CD4-positive, alpha-beta T cell treated with Interleukin-6 for 4 hours (primary cell): ENCODE data around the gene ZFHX2.
A peak's percentile ranks its signal among the peaks of the same experiment; 100 is the strongest.
"Not testable (repeated sequence)": the region's sequence is repeated elsewhere in the genome, so short reads cannot be mapped to it uniquely, and the experiment has no call there.

Experiments used
- DNase-seq: peaks from one replicate; pipeline ENCODE4 v3.0.0-alpha.2; 2020; ENCODE audit warnings: mixed read lengths

The ZFHX2 gene

DNA sequence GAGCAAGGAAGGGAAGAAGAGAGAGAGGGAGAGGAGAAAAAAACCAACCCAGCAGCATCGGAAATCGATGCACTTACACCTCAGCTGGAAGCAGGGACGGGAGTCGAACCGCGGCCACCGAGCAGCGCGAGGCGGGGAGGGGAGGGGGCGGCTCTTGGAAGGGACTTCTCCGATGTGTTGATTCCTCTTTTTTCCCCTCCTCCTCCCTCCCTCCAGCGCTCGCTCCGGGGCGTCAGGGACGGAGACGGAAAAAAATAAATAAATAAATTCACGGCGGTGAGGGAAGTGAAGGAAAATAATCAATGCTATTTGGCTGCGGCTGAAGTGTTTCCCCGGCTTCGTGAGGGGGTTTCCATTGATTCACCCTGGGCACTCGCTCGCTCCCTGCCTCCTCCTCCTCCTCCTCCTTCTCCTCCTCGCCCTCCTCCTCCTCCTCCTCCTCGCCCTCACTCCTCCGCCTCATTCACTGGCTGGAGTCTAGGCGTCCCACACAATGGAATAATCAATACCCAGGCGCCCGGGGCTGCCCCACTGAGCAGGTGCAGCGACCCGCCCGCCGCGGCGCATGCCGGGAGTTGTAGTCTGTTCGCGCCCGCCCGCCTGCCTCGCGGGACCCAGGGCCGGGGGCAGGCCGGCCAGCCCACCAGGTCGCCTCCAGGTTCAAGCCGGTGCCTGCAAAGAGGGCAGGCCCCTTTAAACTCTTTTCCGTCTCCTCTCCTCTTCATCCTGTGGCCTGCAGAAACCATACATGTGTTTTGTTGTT lies at the start of gene ZFHX2:
ZFHX2 (minus strand) TSS at position 500 of the 763 bp plus-strand sequence. CDS start 16,440 bp downstream, outside the sequence.
- DNase-seq: peak; percentile 81

DNA sequence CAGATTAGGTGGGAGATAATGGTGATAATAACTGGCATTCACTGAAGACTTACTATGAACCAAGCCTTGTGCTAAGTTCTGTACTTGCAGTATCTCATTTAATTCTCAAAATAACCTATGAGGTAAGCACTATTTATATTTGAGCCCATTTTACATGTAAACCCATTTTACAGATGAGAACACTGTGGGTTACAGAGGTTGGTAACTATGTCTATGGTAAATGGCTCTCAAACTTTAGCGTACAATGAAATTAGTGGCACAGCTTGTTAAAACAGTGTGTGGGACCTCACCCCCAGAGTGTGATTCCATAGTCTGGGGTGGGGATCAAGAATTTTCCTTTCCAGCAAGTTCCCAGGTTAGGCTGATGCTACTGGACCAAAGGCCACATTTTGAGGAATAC lies 49.2 kb upstream of the ZFHX2 start:
- DNase-seq: no peak

DNA sequence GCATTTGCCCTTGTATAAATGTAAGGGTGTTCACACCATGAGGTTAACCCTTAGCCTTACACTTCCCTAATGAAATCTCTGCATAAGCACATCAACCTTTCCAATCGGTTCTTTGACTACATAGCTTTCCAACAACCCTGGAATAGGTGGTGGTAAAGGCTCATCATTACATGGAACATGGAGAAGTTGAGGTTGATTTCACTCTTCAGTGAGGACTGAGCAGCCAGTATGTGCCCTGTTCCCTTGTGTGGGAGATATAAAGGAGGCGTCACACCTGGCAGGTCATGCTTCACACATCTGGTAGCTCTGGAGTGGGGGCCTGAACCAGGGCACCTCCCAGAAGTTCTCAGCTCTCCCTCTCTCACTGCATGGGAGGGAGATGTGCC lies 48.8 kb upstream of the ZFHX2 start:
- DNase-seq: no peak

DNA sequence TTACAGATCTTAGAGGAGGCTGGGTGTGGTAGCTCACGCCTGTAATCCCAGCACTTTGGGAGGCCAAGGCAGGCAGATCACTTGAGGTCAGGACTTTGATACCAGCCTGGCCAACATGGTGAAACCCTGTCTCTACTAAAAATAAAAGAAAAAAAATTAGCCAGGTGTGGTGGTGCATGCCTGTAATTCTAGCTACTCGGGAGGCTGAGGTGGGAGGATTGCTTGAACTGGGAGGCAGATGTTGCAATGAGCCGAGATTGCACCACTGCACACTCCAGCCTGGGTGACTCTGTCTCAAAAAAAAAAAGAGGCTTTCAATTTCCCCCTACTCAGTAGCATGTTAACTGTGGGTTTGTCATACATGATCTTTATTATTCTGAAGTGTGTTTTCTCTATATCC lies 42.6 kb upstream of the ZFHX2 start:
- DNase-seq: not testable (repeated sequence)

DNA sequence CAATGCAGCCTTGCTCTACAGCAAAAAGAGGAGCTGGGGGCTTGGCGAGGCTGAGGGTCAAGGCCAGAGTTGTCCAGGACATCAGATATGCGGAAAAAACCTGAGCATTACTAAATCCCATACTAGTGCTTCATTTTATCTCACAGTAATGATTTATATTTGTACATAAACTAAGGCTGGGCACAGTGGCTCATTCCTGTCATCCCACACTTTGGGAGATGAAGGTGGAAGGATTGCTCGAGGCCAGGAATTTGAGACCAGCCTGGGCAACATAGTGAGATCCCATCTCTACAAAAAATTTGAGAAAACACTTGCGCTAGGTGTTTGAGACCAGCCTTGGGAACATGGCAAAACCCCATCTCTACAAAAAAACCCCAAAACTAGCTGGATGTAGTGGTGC lies 38.6 kb upstream of the ZFHX2 start:
- DNase-seq: no peak

DNA sequence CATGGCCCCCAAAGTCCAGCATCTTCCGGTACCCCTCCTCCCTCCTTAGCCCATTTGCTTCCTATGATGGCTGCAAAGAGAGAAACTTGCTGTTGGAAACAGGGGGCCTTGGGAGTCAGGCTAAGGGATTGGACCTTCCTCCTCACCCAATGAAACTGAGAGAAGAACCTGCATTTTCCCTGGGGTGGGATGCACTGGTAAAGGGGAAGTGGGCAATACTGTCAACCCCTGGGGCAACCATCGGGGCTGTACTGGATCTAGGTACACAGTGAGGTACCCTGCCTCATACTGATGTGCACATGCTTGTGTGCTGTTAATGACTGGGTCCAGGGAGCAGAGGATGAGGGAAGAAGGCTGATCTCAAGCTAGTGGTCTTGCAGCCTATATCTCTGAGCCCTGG lies 38.0 kb upstream of the ZFHX2 start:
- no peak for DNase-seq

DNA sequence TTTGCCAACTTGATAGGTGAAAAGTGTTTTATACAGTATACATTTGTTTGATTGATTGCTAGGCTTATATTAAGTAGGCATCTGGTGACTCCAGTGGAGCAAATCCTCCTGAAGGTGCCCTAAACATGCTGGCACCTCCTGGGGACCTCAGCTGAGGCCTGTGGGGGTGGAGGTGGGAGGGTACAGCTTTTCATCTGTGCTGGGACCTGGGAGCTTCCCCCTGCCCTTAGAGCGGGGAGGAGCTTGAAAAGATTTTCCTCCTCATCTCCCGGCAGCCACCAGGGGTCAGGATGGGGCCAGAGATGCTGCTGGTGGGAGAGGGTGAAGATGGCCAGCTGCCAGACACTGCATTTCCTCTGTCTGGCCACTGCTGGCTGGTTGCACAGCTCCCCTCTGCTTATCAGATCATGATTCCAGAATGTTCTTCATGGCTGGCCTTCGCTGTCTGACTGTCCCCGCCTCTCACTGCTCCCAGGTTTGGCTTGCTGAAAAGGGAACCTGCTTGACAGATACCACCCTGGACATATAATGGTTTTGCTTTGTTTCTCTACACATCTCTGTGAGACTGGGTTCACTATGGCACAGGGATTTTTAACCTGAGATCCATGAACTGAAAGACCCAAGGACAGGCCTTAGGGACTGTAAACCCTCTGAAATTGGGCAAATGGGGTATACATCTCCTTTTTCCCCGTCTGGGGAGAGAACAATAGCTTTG lies 37.5 kb upstream of the ZFHX2 start:
- DNase-seq: peak; percentile 86

DNA sequence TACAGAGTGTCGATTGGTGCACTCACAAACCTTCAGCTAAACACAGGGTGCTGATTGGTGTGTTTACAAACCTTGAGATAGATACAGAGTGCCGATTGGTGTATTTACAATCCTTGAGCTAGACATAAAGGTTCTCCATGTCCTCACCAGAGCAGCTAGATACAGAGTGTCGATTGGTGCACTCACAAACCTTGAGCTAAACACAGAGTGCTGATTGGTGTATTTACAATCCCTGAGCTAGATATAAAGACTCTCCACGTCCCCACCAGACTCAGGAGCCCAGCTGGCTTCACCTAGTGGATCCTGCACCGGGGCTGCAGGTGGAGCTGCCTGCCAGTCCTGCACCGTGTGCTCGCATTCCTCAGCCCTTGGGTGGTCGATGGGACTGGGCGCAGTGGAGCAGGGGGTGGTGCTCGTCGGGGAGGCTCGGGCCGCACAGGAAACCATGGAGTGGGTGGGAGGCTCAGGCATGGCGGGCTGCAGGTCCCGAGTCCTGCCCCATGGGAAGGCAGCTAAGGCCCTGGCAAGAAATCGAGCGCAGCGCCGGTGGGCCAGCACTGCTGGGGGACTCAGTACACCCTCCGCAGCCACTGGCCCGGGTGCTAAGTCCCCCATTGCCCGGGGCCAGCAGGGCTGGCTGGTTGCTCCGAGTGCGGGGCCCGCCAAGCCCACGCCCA lies 33.1 kb upstream of the ZFHX2 start:
- not testable (repeated sequence) for DNase-seq

DNA sequence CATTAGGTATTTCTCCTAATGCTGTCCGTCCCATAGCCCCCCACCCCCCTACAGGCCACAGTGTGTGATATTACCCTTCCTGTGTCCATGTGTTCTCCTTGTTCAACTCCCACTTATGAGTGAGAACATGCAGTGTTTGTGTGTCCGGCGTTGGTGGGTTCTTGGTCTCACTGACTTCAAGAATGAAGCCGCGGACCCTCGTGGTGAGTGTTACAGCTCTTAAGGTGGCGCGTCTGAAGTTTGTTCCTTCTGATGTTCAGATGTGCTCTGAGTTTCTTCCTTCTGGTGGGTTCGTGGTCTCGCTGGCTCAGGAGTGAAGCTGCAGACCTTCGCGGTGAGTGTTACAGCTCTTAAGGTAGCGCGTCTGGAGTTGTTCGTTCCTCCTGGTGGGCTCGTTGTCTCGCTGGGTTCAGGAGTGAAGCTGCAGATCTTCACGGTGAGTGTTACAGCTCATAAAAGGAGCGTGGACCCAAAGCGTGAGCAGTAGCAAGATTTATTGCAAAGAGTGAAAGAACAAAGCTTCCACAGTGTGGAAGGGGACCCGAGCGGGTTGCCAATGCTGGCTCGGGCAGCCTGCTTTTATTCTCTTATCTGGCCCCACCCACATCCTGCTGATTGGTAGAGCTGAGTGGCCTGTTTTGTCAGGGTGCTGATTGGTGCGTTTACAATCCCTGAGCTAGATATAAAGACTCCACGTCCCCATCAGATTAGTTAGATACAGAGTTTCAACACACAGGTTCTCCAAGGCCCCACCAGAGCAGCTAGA lies 32.4 kb upstream of the ZFHX2 start:
- not testable (repeated sequence) for DNase-seq

DNA sequence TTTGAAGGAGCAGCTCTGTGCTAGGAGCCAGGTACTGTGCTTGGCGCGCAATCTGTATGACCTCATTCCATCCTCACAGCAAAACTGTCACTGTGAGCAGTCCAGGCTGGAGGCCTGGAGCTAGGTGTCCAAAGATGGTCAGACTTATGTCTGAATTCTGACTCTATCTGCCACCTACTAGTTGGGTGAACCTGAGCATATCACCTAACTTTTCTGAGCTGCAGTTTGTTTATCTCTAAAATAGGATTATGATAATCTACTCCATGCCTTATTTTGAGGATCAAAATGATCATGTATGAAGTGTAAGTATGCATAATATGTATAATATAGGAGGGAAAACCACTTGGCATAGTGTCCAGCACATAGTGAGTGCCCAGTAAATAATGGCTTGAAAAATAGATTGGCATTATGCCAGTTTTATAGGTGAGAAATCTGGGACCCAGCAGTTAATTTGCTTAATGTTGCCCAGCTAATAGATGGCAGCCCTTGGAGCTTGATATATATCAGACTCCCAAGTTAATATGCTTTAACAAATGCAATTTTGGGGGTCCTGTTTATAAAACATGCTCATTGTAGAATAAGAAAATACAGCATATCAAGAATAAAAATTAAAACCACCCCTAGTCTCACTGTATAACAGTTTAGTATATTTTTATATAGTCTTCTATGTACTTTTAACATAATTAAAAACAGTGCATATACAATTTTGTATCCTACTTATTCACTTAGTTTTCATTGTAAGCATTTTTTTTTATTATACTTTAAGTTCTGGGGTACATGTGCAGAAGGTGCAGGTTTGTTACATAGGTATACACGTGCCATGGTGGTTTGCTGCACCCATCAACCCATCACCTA lies 31.6 kb upstream of the ZFHX2 start:
- no peak for DNase-seq

DNA sequence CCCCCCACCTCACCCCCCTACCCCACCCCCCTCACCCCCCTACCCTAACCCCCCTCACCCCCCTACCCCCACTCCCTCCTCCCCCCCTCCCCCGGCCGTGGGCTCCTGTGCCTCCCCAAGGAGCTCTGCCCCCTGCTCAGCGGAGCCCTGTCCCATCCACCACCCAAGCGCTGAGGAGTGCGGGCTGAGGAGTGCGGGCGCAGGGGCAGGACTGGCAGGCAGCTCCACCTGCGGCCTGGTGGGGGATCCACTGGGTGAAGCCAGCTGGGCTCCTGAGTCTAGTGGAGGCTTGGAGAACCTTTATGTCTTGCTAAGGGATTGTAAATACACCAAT lies 29.4 kb upstream of the ZFHX2 start:
- DNase-seq: no peak

DNA sequence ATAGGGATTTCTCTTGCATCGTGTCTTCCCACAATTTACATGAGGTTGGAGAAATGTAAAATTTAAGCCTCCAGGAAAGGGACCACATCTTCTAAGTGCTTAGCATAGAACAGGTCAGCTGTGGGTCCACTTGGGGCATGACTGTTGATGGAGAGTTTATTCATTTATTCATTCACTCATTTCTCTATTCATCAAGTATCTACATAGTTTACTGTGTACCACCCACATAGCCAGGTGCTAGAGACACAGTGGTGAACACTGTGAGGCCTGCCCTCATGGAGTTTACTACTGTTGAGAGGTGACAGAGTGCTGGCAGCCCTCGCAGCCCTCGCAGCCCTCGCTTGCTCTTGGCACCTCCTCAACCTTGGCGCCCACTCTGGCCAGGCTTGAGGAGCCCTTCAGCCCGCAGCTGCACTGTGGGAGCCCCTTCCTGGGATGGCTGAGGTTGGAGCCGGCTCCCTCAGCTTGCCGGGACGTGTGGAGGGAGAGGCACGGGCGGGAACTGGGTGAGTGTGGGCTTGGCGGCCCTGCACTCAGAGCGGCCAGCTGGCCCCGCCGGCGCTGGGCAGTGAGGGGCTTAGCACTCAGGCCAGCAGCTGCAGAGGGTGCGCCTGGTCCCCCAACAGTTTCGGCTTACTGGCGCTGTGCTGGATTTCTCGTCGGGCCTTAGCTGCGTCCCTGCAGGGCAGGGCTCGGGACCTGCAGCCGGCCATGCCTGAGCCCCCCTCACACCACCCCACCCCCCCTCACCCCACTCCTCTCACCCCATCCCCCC lies 28.8 kb upstream of the ZFHX2 start:
- no peak for DNase-seq

DNA sequence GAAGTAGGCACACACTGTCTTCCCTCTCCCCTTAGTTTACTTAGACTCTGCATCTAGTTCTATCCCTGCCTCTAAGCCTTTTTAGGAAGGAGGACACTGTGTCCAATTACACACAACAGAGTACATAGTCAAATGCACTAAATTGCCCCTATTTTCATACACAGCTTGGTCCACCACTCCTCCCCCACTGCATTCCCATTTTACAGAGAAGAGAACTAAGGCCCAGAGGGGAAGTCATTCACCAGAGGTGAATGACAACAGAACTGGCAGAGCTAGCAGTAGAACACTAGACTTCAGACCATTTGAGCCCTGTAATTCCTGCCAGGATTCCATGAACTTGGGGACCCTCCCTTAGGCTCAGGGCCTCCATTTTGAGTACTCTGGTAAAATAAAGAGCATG lies 28.2 kb upstream of the ZFHX2 start:
- DNase-seq: no peak

DNA sequence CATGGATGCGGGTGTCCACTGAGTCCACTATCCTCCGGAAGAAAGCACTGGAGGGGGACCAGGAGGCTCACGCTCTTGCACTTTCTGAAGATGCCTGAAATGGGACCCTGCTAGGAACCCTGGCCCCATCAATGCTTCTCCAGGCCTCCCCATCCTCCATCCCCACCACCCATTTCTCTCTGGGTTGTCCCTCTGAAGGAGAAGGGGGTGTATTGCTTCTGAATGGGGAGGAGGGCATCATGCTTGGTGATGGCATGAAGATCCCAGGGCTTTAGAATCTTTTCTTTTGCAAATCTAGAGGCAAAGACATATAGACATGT lies 27.7 kb upstream of the ZFHX2 start:
- no peak for DNase-seq

DNA sequence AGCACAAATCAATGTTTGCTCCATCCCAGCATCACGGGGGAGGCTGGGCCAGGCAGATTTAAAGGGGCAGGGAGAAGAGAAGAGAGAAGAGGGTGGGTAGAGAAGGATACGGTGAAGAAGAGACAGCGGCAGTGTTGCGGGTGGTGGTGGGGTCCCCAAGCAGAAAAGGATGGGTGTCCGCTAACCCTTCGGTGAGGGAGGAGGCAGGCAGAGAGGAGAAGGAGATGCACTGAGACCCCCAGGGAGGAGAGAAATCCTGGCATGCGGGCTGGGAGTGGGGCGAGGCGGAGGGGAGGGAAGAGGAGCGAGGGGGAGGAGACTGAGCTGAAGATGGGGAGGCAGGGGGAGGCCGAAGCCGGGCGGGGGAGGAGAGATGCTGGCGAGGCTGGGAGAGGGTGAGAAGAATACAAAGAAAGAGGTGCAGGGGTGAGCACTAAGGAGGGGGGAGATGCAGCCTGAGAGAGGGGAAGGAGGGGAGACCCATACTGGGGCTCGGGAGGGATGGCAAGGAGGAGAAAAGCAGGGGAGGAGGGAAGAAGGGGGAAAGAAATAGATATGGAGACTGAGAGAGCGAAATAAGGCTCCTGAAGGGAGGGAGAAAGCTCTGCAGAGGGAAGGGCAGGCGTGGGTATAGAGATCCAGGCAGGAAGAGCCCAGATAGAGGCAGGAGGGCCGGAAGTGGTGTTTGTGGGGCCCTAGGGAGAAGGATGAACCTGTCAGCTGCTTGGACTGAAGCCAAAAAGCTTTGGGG lies 27.2 kb upstream of the ZFHX2 start, which contains the start of gene JPH4:
JPH4 (minus strand) TSS at position 231 of the 751 bp plus-strand sequence. CDS start 1,337 bp downstream, outside the sequence.
- DNase-seq: no peak

DNA sequence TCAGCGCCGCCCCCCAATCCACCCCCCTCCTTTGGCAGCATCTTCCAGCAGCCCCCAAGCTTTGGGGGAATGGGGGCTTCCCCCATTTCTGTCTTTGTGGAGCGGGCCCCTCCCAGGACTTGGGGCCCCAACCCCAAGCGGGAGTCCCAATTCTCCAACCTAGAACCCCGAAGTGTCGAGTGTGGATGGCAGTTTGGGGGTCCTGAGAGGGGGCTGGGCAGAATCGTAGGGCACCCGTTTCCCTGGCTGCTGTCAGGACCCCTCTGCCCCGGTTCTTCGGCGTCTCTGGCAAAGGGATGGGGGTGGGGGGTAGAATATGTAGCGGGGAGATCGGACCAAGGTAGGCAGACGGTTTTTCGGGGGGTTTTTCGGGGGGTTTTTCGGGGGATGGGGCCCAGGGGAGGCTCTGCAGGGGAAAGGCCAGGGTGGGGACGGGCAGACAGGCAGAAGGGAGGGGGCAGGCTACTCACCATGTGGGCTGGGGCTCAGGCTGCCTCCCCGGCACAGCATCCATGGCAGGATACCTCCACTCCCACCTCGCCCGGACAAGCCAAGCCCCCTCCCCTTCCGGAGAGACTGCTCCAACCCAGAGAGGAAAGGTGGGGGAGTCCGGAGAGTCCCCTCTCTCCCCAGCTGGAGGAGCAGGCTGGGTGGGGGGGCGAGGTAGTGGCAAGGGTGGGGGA lies 26.3 kb upstream of the ZFHX2 start:
- DNase-seq: no peak

DNA sequence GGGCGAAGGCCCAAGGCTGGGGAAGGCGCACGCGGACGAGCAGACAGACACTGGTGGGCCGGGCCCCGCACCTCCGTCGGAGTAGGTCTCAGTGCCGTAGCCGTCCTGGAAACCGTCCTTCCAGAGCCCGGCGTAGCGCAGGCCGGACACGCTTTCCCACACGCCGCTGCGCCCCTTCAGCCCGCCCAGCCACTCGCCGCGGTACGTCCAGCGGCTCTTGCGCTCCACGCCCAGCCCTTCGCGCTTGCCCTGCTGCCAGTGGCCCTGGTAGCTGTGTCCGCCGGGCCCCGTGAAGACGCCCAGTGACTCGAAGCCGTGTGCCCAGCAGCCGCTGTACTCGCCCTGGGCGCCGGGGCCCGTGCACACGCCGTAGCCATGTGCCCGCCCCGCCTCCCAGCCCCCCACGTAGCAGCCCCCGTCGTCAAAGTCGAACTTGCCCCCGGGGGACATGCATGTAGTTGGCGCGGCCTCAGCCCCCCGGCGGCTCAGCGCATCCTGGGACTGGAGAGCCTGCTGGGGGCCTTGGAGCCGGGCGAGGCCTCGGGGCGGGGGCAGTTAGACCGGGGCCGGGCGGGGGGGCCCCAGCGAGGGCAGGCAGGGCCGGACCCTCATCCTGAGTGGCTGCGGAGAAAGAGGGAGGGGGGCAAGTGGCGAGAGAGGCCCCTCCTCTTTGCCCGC lies 25.6 kb upstream of the ZFHX2 start:
- DNase-seq: no peak

DNA sequence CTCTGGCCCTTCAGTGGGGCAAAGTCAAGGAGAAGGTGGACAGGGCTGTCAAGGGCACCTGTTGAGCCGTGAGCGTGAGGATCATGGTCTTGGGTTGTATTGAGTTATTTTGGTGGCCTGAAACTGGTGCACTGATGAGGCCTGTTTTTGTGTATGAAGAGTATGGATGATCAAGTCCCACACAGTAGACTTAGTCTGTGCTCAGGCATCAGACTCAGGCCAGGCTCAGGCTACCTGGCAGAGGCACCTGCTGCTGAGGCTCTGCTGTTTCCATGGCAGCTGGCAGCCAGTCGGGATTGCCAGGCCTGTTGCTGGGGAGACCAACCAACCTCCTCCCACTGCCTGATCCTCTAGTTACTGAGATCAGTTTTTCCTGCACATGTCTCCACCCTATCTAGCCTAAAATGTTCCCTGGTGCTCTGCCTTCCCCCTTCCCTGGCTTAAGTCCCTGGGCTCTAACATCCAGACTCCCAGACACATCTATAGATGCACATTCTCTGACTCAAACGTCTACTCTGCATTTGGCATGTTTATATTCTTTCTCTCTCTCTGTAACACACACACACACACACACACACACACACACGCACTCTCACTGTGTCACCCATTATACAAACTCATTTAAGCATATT lies 21.9 kb upstream of the ZFHX2 start:
- DNase-seq: no peak

DNA sequence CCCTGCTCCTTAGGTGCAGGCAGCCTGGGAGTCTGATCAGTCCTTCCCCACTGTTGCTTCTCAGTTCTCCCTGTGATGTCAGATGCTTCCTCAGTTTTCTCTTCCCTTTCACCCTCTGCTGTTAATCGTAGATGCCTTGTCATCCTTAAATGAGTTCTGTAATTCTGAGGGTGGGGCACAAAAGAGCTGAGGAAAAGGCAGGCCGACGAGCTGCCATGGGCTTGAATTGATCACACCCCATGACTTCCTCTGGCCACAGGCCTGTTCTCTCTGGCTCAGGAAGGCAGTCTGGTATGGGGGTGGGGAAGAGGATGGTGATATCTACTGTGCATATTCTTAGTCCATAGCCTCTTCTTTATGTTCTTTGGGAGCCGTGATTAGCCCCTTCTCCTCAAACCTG lies 21.3 kb upstream of the ZFHX2 start:
- no peak for DNase-seq
